Mesenchymal stem cell (in vitro differentiated cells and primary cell): ENCODE results near the gene MYO15B.
A peak's percentile ranks its signal among the peaks of the same experiment; 100 is the strongest.

Experiments
- DNase-seq: peaks from one replicate; pipeline ENCODE4 v3.0.0-alpha.2; 2013
- H2AFZ ChIP-seq: one replicate; pipeline ENCODE4 v1.6.1; 2013; ENCODE audit warnings: low read depth, mild to moderate bottlenecking, control low read depth, inconsistent platforms, low read length, moderate library complexity
- H2AK5ac ChIP-seq: 2 replicates; pipeline ENCODE4 v1.6.1; 2013; ENCODE audit warnings: low read length, moderate library complexity, mild to moderate bottlenecking, inconsistent platforms; ENCODE audit not compliant: severe bottlenecking
- H2BK120ac ChIP-seq: one replicate; pipeline ENCODE4 v1.6.1; 2013; ENCODE audit warnings: low read depth, mild to moderate bottlenecking, inconsistent platforms, low read length, moderate library complexity
- H2BK12ac ChIP-seq, 2 experiments: one replicate each; pipeline ENCODE4 v1.6.1; 2013; ENCODE audit warnings: inconsistent platforms in 2 of 2, low read length in 2 of 2, mild to moderate bottlenecking in 2 of 2, moderate library complexity in 2 of 2, control low read depth in 1 of 2
- H2BK15ac ChIP-seq: one replicate; pipeline ENCODE4 v1.6.1; 2013; ENCODE audit warnings: mild to moderate bottlenecking, low read depth, inconsistent platforms; ENCODE audit not compliant: poor library complexity, severe bottlenecking
- H2BK5ac ChIP-seq: 2 replicates; pipeline ENCODE4 v1.6.1; 2013; ENCODE audit warnings: low read depth, mild to moderate bottlenecking, low read length, control low read depth, inconsistent platforms; ENCODE audit not compliant: poor library complexity, severe bottlenecking
- H3K14ac ChIP-seq, 2 experiments: one replicate each; pipeline ENCODE4 v1.6.1; 2013; ENCODE audit warnings: inconsistent platforms in 2 of 2, low read length in 2 of 2, control low read depth in 1 of 2, mild to moderate bottlenecking in 1 of 2, moderate library complexity in 1 of 2
- H3K18ac ChIP-seq, 2 experiments: one replicate each; pipeline ENCODE4 v1.6.1; 2013; ENCODE audit warnings: inconsistent platforms in 2 of 2, low read length in 2 of 2, control low read depth in 1 of 2, low read depth in 1 of 2, mild to moderate bottlenecking in 1 of 2
- H3K23ac ChIP-seq, 2 experiments: one replicate each; pipeline ENCODE4 v1.6.1; 2013; ENCODE audit warnings: inconsistent platforms in 2 of 2, low read length in 2 of 2, mild to moderate bottlenecking in 2 of 2, moderate library complexity in 2 of 2, control low read depth in 1 of 2
- H3K27ac ChIP-seq: 2 replicates; pipeline ENCODE4 v1.5.1; 2013; ENCODE audit warnings: mild to moderate bottlenecking, moderate library complexity, low read length, control low read depth, inconsistent platforms; ENCODE audit not compliant: poor library complexity, severe bottlenecking
- H3K27me3 ChIP-seq, 2 experiments: 2 replicates each; pipeline versions ENCODE4 v1.6.1 to v1.7.0; 2013; ENCODE audit warnings: low read length in 2 of 2, mild to moderate bottlenecking in 2 of 2, moderate library complexity in 2 of 2, control low read depth in 1 of 2, inconsistent platforms in 1 of 2; ENCODE audit not compliant: control insufficient read depth in 1 of 2, insufficient read depth in 1 of 2
- H3K36me3 ChIP-seq, 2 experiments: 2 replicates each; pipeline versions ENCODE4 v1.6.1 to v1.7.0; 2013; ENCODE audit warnings: low read length in 2 of 2, control low read depth in 1 of 2, inconsistent platforms in 1 of 2, low read depth in 1 of 2, mild to moderate bottlenecking in 1 of 2; ENCODE audit not compliant: insufficient read depth in 2 of 2, control insufficient read depth in 1 of 2
- H3K4ac ChIP-seq, 2 experiments: one replicate each; pipeline ENCODE4 v1.6.1; 2013; ENCODE audit warnings: inconsistent platforms in 2 of 2, low read length in 2 of 2, mild to moderate bottlenecking in 2 of 2, moderate library complexity in 2 of 2, control low read depth in 1 of 2, low read depth in 1 of 2
- H3K4me1 ChIP-seq: 2 replicates; pipeline ENCODE4 v1.6.1; 2013; ENCODE audit warnings: low read depth, low read length, control low read depth; ENCODE audit not compliant: control insufficient read depth, insufficient read depth
- H3K4me2 ChIP-seq: 2 replicates; pipeline ENCODE4 v1.6.1; 2013; ENCODE audit warnings: low read length, mild to moderate bottlenecking, inconsistent platforms; ENCODE audit not compliant: poor library complexity, severe bottlenecking
- H3K4me3 ChIP-seq, 2 experiments: 2 replicates each; pipeline versions ENCODE4 v1.5.1 to v1.7.0; 2013; ENCODE audit warnings: low read length in 2 of 2, mild to moderate bottlenecking in 2 of 2, control low read depth in 1 of 2, low read depth in 1 of 2; ENCODE audit not compliant: insufficient read depth in 1 of 2
- H3K79me1 ChIP-seq: replicated peaks from 2 replicates; pipeline ENCODE4 v1.6.1; 2013; ENCODE audit warnings: mild to moderate bottlenecking, control low read depth, low read length, inconsistent platforms; ENCODE audit not compliant: poor library complexity, severe bottlenecking
- H3K9ac ChIP-seq: 2 replicates; pipeline ENCODE4 v1.7.0; 2013; ENCODE audit warnings: mild to moderate bottlenecking, low read length, moderate library complexity
- H3K9me3 ChIP-seq: 2 replicates; pipeline ENCODE4 v1.7.0; 2013; ENCODE audit warnings: mild to moderate bottlenecking, low read length; ENCODE audit not compliant: control insufficient read depth
- H4K8ac ChIP-seq: one replicate; pipeline ENCODE4 v1.6.1; 2013; ENCODE audit warnings: inconsistent platforms, mild to moderate bottlenecking, low read length, moderate library complexity
- H4K91ac ChIP-seq: one replicate; pipeline ENCODE4 v1.6.1; 2013; ENCODE audit warnings: mild to moderate bottlenecking, low read length, inconsistent platforms
- WGBS: methylation state at CpG from one replicate; pipeline ENCODE4 v1.1.7; 2013; ENCODE audit warnings: mixed read lengths; 5-methylcytosine and 5-hydroxymethylcytosine counted together

Gene MYO15B

GRCh38 chr17:75619506-75620431 lies 32.2 kb downstream of the MYO15B start:
- Histone ChIP-seq H3K4me3 (no peak overlapping the region), H2BK5ac (no peak overlapping the region)
- WGBS = 85% methylated on average over 35 of the region's 36 CpGs

GRCh38 chr17:75621489-75621888 lies 33.9 kb downstream of the MYO15B start:
- H3K79me1 ChIP-seq = no peaks in the 10 kb centered on the region
- no peak overlapping the region for H3K23ac ChIP-seq
- peaks cover 17% of the 10 kb centered on the region for H3K4me1 ChIP-seq
- no peak overlapping the region for H2BK5ac ChIP-seq
- H3K9ac ChIP-seq = no peak overlapping the region
- no peak overlapping the region for H2AFZ ChIP-seq
- H4K8ac ChIP-seq = no peak overlapping the region
- H2BK12ac ChIP-seq = no peak overlapping the region
- H4K91ac ChIP-seq = peak overlapping the region; percentile 22
- peaks cover 26 to 50% of the 10 kb centered on the region in 2 experiments for H3K27me3 ChIP-seq
- no peak overlapping the region for H2BK120ac ChIP-seq
- no peak overlapping the region for H3K4ac ChIP-seq
- no peak overlapping the region for H2AK5ac ChIP-seq
- H3K36me3 ChIP-seq = peaks cover 0 to 6% of the 10 kb centered on the region in 2 experiments
- no peaks in the 10 kb centered on the region for H3K9me3 ChIP-seq
- no peak overlapping the region for H3K18ac ChIP-seq
- no peak overlapping the region for H3K14ac ChIP-seq
- no peak overlapping the region for H2BK15ac ChIP-seq
- WGBS = 98% methylated on average over 4 of the region's 4 CpGs
- H3K4me2 ChIP-seq = no peak overlapping the region
- no peak overlapping the region for H3K4me3 ChIP-seq
- H3K27ac ChIP-seq = no peak overlapping the region
- no peak for DNase-seq

More at GRCh38 chr17:75619506-75620431, 32.2 kb downstream of the MYO15B start:
- Histone ChIP-seq H3K79me1 (no peaks in the 10 kb centered on the region), H3K36me3 (peaks cover 0 to 1% of the 10 kb centered on the region in 2 experiments), H3K4ac (no peak overlapping the region), H2BK15ac (no peak overlapping the region), H3K9ac (no peak overlapping the region), H3K14ac (no peak overlapping the region), H3K4me2 (no peak overlapping the region), H2AFZ (no peak overlapping the region), H3K18ac (no peak overlapping the region), H3K9me3 (no peaks in the 10 kb centered on the region), H2AK5ac (no peak overlapping the region), H3K27me3 (peaks cover 26 to 50% of the 10 kb centered on the region in 2 experiments), H3K4me1 (peaks cover 12% of the 10 kb centered on the region), H3K23ac (no peak overlapping the region), H4K91ac (no peak overlapping the region), H2BK12ac (no peak overlapping the region), H3K27ac (no peak overlapping the region), H2BK120ac (no peak overlapping the region), H4K8ac (no peak overlapping the region)
- DNase-seq = peak; percentile 42

- Histone ChIP-seq H3K27me3 (peaks cover 26 to 49% of the 10 kb centered on the region in 2 experiments), H2BK12ac (no peak overlapping the region), H3K36me3 (peaks cover 0 to 6% of the 10 kb centered on the region in 2 experiments), H3K4ac (no peak overlapping the region), H3K27ac (no peak overlapping the region), H3K9me3 (no peaks in the 10 kb centered on the region), H2BK15ac (no peak overlapping the region), H2AK5ac (no peak overlapping the region), H3K14ac (peak overlapping the region in 1 of 2 experiments; percentile 14), H2AFZ (no peak overlapping the region), H3K4me3 (no peak overlapping the region), H3K79me1 (no peaks in the 10 kb centered on the region), H2BK120ac (no peak overlapping the region), H3K23ac (no peak overlapping the region), H3K4me1 (peaks cover 17% of the 10 kb centered on the region), H3K9ac (no peak overlapping the region), H2BK5ac (no peak overlapping the region), H4K91ac (no peak overlapping the region), H3K18ac (no peak overlapping the region), H4K8ac (no peak overlapping the region), H3K4me2 (no peak overlapping the region)
- peak; percentile 26 for DNase-seq
- 87% methylated on average over 8 of the region's 8 CpGs for WGBS
Observed at GRCh38 chr17:75622076-75622475, 34.5 kb downstream of the MYO15B start.

- Histone ChIP-seq H3K4me1 (peaks cover 17% of the 10 kb centered on the region), H3K14ac (no peak overlapping the region), H3K27ac (no peak overlapping the region), H3K9ac (no peak overlapping the region), H3K4me3 (no peak overlapping the region), H3K4ac (no peak overlapping the region), H4K8ac (no peak overlapping the region), H2BK15ac (no peak overlapping the region), H3K79me1 (no peaks in the 10 kb centered on the region), H3K18ac (no peak overlapping the region), H4K91ac (no peak overlapping the region), H3K23ac (no peak overlapping the region), H3K27me3 (peaks cover 20 to 42% of the 10 kb centered on the region in 2 experiments), H2BK12ac (no peak overlapping the region), H3K4me2 (no peak overlapping the region), H2AFZ (no peak overlapping the region), H2BK120ac (no peak overlapping the region), H2AK5ac (no peak overlapping the region), H3K36me3 (peaks cover 0 to 10% of the 10 kb centered on the region in 2 experiments), H3K9me3 (no peaks in the 10 kb centered on the region), H2BK5ac (no peak overlapping the region)
- WGBS = 92% methylated on average over 15 of the region's 15 CpGs
- DNase-seq = no peak
Observed at GRCh38 chr17:75622771-75623273, 35.2 kb downstream of the MYO15B start.
